ENCODE data around the gene EDN2.

- TF ChIP-seq, protein P1, sequence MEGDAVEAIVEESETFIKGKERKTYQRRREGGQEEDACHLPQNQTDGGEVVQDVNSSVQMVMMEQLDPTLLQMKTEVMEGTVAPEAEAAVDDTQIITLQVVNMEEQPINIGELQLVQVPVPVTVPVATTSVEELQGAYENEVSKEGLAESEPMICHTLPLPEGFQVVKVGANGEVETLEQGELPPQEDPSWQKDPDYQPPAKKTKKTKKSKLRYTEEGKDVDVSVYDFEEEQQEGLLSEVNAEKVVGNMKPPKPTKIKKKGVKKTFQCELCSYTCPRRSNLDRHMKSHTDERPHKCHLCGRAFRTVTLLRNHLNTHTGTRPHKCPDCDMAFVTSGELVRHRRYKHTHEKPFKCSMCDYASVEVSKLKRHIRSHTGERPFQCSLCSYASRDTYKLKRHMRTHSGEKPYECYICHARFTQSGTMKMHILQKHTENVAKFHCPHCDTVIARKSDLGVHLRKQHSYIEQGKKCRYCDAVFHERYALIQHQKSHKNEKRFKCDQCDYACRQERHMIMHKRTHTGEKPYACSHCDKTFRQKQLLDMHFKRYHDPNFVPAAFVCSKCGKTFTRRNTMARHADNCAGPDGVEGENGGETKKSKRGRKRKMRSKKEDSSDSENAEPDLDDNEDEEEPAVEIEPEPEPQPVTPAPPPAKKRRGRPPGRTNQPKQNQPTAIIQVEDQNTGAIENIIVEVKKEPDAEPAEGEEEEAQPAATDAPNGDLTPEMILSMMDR (IDR thresholded peaks at IDR 0.05), result no peak
- TF ChIP-seq POLR2A (IDR thresholded peaks at IDR 0.05) (no peak), POLR2AphosphoS5 (IDR thresholded peaks at IDR 0.05) (no peak)
Observed at GRCh38 chr1:41461790-41462679, 22.4 kb downstream of the EDN2 start.

Data from breast epithelium (tissue), 3 donors.